Right lobe of liver (tissue), 6 donors: ENCODE measurements around the gene PPFIBP2. TPM values are rescaled to one million over a fixed set of nuclear protein-coding genes. Genes with fewer than 3 reads are reported as not detected.

Source experiments
- ATAC-seq, 4 donors: fragments of 200-7000 bp; cut with Tn5 transposase; one replicate each; pipeline ENCODE4 v1.9.1; 2020; ENCODE audit warnings: mild to moderate bottlenecking in 4 of 4, moderate library complexity in 4 of 4
- DNase-seq, 3 donors: peaks; one replicate each; pipeline ENCODE4 v3.0.0-alpha.2; 2020
- H3K27ac ChIP-seq, 3 donors: fragments of 200-600 bp; one replicate each; pipeline ENCODE4 v1.8.0; 2022
- H3K27me3 ChIP-seq, 2 donors: fragments of 200-600 bp; one replicate each; pipeline ENCODE4 v1.8.0; 2022
- H3K36me3 ChIP-seq, 4 donors: fragments of 200-600 bp; sonication (generic) in 1 of 4; one replicate each; pipeline versions ENCODE4 v1.5.1 to v1.8.0; 2017 to 2022; ENCODE audit warnings: control low read depth in 1 of 4
- H3K4me1 ChIP-seq, 4 donors: fragments of 200-600 bp; sonication (generic) in 1 of 4; one replicate each; pipeline versions ENCODE4 v1.5.1 to v1.8.0; 2017 to 2022; ENCODE audit warnings: control low read depth in 1 of 4
- H3K4me3 ChIP-seq, 3 donors: fragments of 200-600 bp; one replicate each; pipeline ENCODE4 v1.8.0; 2022
- H3K9me3 ChIP-seq, 4 donors: fragments of 200-600 bp; sonication (generic) in 1 of 4; one replicate each; pipeline versions ENCODE4 v1.5.1 to v1.8.0; 2017 to 2022; ENCODE audit warnings: control low read depth in 1 of 4
- CTCF ChIP-seq, 4 donors: fragments of 200-600 bp in 3 of 4; fragments of 450-650 bp in 1 of 4; IDR thresholded peaks; one replicate each; pipeline versions ENCODE4 v1.5.1 to v1.8.0; 2016 to 2022; ENCODE audit warnings: antibody characterized with exemption in 4 of 4, mild to moderate bottlenecking in 2 of 4
- POLR2A ChIP-seq: fragments of 450-650 bp; IDR thresholded peaks from one replicate; pipeline ENCODE4 v1.6.1; 2017; ENCODE audit warnings: antibody characterized with exemption, mild to moderate bottlenecking
- WGBS: methylation state at CpG from one replicate; pipeline ENCODE4 v1.1.6; 2018; ENCODE audit warnings: low coverage, low lambda C conversion rate; ENCODE audit not compliant: insufficient coverage; ENCODE audit errors: missing lambda C conversion rate; 5-methylcytosine and 5-hydroxymethylcytosine counted together
- intact Hi-C, 2 donors: fragments of 100-400 bp; cut with DNase I; formaldehyde crosslinking; loops; one replicate each; pipeline versions ENCODE4 v1.11.2 to v1.14.1; 2022
- total RNA-seq, 6 experiments: library from RNA; depleted of rRNA in 2 of 6; stranded (reverse); fragments of >200 nt in 2 of 6; fragmentation: NEBNext Ultra II Directional in 3 of 6; extraction: Animal tissue kit (Norgen Biotek cat#: 25700) in 3 of 6; gene quantifications; one replicate each; pipeline versions ENCODE4 v1.1.0 to v1.2.4, GENCODE V29; 2016 to 2023
- donor health status: DM: no; HTN: yes; CAD: no.
- donor health status: DM: no; HTN: no; CAD: no.
- donor health status: DM: no; HTN: no; CAD: no.
- donor health status: DM: no; HTN: yes; CAD: no.
- donor health status: DM: no; HTN: yes; CAD: no.

PPFIBP2 gene
- total RNA-seq, 6 experiments from 2014 or later, result 25.5 to 69.3 (median 46.6) TPM

- DNase-seq, result no peak
- Histone ChIP-seq H3K27ac (no peak overlapping the region), H3K4me3 (no peak overlapping the region), H3K9me3 (no peaks in the 10 kb centered on the region), H3K27me3 (no peaks in the 10 kb centered on the region), H3K36me3 (no peaks in the 10 kb centered on the region), H3K4me1 (peaks cover 0 to 6% (median 0%) of the 10 kb centered on the region in 4 donors)
- TF ChIP-seq POLR2A (no peak), CTCF (IDR thresholded peaks at IDR 0.05) (no peak)
- intact Hi-C loops, result no loop called here
- ATAC-seq, result no peak
- WGBS, result 94% methylated on average over 2 of the region's 2 CpGs
These were observed 72.0 kb downstream of the PPFIBP2 start for GRCh38 chr11:7585816-7586215.

GRCh38 chr11:7586376-7586775 is 72.6 kb downstream of the PPFIBP2 start:
- intact Hi-C loops, result no loop called here
- Histone ChIP-seq H3K36me3 (no peaks in the 10 kb centered on the region), H3K4me1 (peaks cover 0 to 6% (median under 1%) of the 10 kb centered on the region in 4 donors), H3K27ac (no peak overlapping the region), H3K4me3 (no peak overlapping the region), H3K9me3 (no peaks in the 10 kb centered on the region), H3K27me3 (no peaks in the 10 kb centered on the region)
- no peak for DNase-seq
- no peak for ATAC-seq
- WGBS, result 77% methylated on average over 2 of the region's 2 CpGs
- TF ChIP-seq CTCF (IDR thresholded peaks at IDR 0.05) (no peak), POLR2A (no peak)

- Histone ChIP-seq H3K4me3 (no peak overlapping the region), H3K36me3 (no peaks in the 10 kb centered on the region), H3K9me3 (no peaks in the 10 kb centered on the region), H3K27me3 (no peaks in the 10 kb centered on the region), H3K27ac (no peak overlapping the region), H3K4me1 (peaks cover 0 to 14% (median 7%) of the 10 kb centered on the region in 4 donors)
- no peak for ATAC-seq
- DNase-seq, result no peak
- no peak for TF ChIP-seq CTCF (IDR thresholded peaks at IDR 0.05)
- 91% methylated on average over 2 of the region's 2 CpGs for WGBS
- intact Hi-C loops, result no loop called here
These were observed 73.9 kb downstream of the PPFIBP2 start for GRCh38 chr11:7587712-7588111.

- 88% methylated on average over 2 of the region's 2 CpGs for WGBS
- peaks cover 0 to 22% (median 10%) of the 10 kb centered on the region in 4 donors for H3K4me1 ChIP-seq
- H3K4me3 ChIP-seq, result no peak overlapping the region
- peaks cover 0 to 6% (median 0%) of the 10 kb centered on the region in 4 donors for H3K36me3 ChIP-seq
- no peak for TF ChIP-seq POLR2A
- TF ChIP-seq CTCF (IDR thresholded peaks at IDR 0.05), result no peak
- H3K9me3 ChIP-seq, result no peaks in the 10 kb centered on the region
- no peak overlapping the region for H3K27ac ChIP-seq
- no peaks in the 10 kb centered on the region for H3K27me3 ChIP-seq
- ATAC-seq, result no peak
- DNase-seq, result no peak
- intact Hi-C loops, result no loop called here
These were observed 76.1 kb downstream of the PPFIBP2 start for GRCh38 chr11:7589861-7590260.

GRCh38 chr11:7590529-7590928 is 76.7 kb downstream of the PPFIBP2 start:
- DNase-seq (no peak), ATAC-seq (peak in 3 of 4 donors; percentile 9 to 65 (median 32))
- peaks cover 0 to 6% (median 0%) of the 10 kb centered on the region in 4 donors for H3K36me3 ChIP-seq
- intact Hi-C loops, result no loop called here
- H3K4me3 ChIP-seq, result no peak overlapping the region
- 93% methylated on average over 2 of the region's 2 CpGs for WGBS
- H3K27ac ChIP-seq, result no peak overlapping the region
- no peaks in the 10 kb centered on the region for H3K27me3 ChIP-seq
- H3K4me1 ChIP-seq, result peaks cover 0 to 22% (median 10%) of the 10 kb centered on the region in 4 donors
- no peak for TF ChIP-seq POLR2A
- no peak for TF ChIP-seq CTCF (IDR thresholded peaks at IDR 0.05)
- H3K9me3 ChIP-seq, result no peaks in the 10 kb centered on the region
